Right ventricle myocardium inferior (tissue), 1 donor: ENCODE results near the gene MUC5AC. TPM values are rescaled to one million over a fixed set of nuclear protein-coding genes. Genes with fewer than 3 reads are reported as not detected.

Experiments
- ATAC-seq: fragments of 200-7000 bp; cut with Tn5 transposase; one replicate; pipeline ENCODE4 v1.9.1; 2020; ENCODE audit warnings: mild to moderate bottlenecking, moderate library complexity
- DNase-seq: peaks from one replicate; pipeline ENCODE4 v3.0.0; 2021; ENCODE audit errors: missing footprints
- intact Hi-C: fragments of 100-400 bp; cut with DNase I; formaldehyde crosslinking; loops from one replicate; pipeline ENCODE4 v1.11.0; 2022
- total RNA-seq: library from RNA; stranded (reverse); fragmentation: NEBNext Ultra II Directional; extraction: Animal tissue kit (Norgen Biotek cat#: 25700); gene quantifications from one replicate; pipeline ENCODE4 v1.2.1, GENCODE V29; 2021
- donor health status: DM: no; HTN: yes; CAD: no; lungs with severe emphysema.

MUC5AC gene
- total RNA-seq, 1 donor from 2014 or later, result not detected

DNA sequence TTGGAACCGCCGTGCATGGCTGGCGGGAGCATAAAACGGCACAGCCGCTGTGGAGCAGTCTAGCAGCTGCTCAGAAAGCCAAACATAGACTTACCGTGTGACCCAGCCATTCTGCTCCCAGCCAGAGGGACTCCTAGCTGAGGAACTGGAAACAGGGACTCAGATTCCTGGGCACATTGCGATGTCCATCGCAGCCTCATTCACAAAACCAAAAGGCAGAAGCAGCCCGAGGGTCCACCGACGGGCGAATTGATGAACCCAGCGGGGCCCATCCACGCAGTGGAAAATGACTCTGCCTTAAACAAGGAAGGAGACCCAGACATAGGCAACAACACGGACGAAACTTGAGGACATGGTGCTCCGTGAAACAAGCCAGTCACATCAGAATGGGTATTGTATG, 59.4 kb downstream of the MUC5AC start:
- ATAC-seq (no peak), DNase-seq (no peak)
- intact Hi-C loops, result no loop called here

DNA sequence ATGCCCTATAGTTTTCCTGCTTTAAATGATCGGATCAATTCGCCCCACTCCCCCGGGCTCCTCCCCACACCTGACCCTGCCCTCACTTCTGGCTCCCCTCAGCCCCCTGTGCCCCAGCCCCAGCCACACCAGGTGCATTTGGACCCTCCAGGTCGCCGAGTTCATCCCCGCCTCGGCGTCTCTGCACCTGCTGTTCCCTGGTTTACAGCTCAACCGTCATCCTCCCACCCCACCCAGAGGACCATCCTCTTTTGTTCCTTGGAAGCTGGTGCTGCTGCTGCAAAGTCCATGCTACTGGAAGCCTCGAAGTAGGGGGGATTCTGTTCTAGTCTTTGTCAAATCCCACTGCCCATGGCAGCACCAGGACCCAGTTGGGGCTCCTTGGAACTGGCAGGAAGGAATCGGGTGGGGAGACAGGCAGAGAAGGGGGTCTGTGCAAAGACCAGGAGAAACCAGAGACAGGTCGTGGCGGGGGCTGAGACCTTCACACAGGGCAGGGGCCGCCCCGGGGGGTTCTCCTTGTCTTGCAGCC, 60.6 kb downstream of the MUC5AC start:
- DNase-seq (peak; percentile 55), ATAC-seq (no peak)
- intact Hi-C loops, result no loop called here

DNA sequence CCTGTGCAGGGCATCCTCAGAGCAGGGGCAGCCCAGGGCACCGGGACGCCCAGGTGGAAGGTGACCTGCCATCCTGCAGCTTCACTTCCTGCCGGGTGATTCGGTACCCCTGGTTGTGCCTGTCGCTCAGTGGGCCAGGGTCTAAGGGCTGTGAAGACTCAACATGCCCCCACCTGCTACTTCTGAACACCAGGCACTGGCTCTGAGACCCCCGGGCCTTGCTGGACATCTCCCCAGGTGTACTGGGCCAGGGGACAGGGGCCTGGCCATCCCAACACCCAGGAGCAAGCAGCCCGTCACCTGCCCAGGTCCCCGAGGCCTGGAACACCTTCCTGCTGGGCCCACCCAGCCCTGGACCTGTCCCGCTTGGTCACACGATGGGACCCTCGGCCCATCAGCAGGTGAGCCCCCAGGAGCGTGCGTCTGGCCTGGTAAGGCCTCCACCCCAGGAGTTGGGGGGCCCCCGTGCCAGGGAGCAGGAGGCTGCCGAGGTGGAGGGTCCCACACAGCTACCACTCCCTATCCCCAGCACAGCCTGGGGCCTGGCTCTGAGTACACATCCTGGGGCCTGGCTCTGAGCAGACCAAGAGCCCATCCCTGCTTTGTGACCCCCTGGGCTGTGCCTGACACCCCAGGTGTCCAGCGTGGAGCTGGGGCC, 61.2 kb downstream of the MUC5AC start:
- intact Hi-C loops, result no loop called here
- no peak for ATAC-seq

DNA sequence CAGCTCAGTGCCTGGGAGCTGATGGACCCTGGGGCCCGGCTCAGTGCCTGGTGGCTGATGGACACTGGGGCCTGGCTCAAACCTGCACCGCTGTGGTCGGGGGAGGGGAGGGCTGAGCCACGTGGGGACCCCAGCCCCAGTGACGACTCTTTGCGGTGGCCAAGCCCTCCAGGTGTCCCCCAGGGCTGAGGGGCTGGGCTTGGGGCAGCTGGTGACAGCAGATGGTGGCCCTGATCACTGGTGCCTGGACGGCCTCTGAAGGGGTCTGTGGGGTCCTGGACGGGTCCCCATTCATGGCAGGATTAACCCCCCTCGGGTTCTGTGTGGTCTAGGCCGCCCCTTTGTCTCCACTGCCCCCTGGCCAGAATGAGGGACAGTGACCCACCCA, 61.7 kb downstream of the MUC5AC start:
- DNase-seq (peak; percentile 18), ATAC-seq (no peak)
- intact Hi-C loops, result no loop called here

More for the DNA sequence above, 61.2 kb downstream of the MUC5AC start:
- no peak for DNase-seq

DNA sequence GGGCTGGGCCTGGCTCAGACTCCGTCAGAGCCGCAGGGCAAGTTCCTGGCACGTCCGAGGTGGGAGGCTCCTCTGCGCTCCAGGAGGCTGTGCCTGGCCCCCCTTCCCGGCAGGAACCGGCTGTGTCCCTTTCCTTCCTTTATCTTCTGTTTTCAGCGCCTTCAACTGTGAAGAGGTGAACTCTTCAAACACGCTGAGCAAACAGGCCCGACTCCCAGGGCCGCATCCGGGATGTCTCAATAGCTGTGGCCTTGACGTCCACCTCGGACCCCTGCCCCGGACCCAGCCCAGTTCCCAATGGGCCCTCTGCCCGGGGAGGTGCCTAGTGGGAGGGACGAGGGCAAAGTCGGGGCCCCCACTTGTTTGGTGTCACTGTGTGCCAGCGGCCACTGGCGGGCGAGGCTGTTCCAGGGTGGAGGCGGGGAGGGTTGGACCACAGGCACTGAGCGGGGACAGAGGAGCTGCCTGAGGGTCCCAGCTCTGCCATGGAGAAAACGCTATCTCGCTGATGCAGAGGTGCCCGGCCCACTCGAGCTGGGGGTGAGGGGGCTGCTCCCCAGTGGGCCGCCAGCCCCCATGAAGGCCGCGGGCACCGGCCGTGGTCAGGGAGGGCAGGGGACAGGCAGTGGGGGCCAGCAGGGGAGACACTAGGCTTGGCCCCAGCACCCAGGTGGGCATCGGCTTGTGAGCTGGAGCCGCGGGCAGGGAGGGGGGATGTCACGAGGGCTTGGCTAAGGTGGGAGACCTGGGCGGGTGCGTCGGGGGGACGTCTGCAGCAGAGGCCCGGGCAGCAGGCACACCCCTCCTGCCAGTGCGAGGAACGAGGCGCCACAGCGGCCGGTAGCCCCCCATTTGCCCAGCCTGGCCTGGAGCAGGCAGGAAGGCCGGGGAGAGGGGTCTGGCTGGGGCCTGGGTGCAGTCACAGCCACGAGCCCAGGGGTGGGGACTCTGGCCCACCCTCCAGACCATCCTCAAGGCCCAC, 62.4 kb downstream of the MUC5AC start:
- DNase-seq (peak; percentile 60), ATAC-seq (no peak)
- intact Hi-C loops, result no loop called here

DNA sequence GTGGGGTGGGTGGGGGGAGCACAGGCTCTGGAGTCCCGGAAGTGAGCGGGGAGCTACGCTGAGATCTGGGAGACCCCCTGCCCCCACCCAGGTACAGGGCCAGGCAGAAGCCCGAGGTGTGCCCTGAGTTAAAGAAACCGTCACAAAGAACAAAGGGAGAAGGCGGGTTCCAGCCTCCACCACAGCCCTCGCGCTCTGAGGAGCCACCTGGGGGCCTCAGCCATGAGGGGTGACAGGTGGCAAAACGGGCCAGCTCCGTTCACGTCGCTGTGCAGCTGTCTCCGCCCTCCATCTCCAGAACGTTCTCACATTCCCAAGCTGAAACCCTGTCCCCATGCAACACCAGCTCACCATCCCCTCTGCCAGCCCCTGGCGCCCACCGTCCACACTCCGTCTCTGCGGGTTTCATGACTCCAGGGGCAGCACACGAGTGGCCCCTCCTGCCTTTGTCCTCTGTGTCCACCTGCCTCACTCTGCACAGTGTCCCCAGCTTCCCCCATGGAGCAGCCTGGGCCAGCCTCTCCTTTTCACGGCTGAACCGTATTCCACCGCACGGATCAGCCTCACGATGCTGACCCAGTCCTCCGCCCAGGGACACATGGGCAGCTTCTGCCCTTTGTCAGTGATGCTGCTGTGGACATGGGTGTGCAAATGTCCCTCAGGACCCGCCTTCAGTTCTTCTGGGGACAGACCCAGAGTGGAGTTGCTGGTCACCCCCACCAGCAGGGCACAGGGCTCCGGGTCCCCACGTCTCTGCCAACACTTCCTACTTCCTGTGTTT, 63.4 kb downstream of the MUC5AC start:
- DNase-seq (peak; percentile 39), ATAC-seq (no peak)
- intact Hi-C loops, result no loop called here

DNA sequence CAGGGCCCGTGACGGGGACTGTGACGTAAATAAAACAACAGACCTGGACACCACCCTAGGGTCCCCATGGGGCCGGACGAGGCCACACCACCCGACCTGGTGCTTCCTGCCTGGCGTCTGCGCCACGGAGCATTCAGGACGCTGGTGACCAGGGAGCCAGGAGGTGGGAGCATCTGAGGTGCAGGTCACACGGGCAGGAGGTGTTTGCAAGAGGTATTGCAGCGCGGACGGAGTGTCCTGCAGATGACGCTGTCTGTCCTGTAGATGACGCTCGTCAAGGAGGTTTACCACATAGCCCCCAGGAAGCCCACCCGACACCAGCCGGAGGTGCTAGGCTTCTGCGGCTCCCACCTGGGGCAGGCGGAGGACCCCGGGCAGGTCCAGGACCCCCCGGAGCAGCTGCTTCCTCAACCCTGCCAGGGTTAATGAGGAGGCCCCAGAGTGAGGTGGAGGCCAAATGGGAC, 64.1 kb downstream of the MUC5AC start:
- ATAC-seq, result no peak
- intact Hi-C loops, result no loop called here
- peak; percentile 66 for DNase-seq

DNA sequence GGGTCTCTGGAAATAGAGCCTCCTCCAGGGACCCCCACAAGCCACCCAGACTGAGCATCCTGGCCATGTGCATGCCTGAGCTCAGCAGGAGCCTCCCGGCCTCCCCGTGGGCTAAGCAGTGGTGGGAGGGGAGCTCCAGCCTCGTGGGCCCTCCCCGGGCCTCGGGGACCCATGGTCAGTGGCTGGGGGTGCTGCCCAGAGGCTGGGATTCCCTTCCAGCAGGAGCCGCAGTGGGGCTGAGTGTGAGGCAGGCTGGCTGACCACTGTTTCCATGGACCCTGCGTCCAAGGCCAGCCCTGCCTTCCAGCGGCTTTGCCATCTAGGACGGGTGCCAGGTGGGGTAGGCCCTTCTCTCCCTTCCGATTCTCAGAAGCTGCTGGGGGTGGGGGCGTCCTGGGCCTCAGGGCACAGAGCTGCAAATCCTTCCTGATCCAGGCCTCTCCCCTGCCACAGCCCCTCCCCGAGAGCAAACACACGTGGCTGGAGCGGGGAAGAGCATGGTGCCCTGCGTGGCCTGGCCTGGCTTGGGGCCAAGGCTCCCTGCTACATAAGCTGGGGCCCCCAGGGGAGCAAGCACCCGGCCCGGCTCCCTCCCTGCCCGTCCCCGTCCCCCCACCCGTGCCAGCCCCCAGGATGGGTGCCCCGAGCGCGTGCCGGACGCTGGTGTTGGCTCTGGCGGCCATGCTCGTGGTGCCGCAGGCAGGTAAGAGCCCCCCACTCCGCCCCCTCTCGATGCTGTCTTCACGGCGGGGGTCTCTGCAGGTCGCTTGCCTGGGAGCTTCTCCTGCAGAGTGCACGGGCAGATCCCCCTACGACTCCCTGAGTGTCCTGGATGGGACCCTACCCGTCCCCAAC, 65.0 kb downstream of the MUC5AC start, which contains the start of gene MUC5B:
MUC5B (plus strand) TSS at position 576 of the 855 bp plus-strand sequence; CDS start at position 634, 58 bp downstream.
- DNase-seq, result peak; percentile 64
- no peak for ATAC-seq
- intact Hi-C loops, result no loop called here

DNA sequence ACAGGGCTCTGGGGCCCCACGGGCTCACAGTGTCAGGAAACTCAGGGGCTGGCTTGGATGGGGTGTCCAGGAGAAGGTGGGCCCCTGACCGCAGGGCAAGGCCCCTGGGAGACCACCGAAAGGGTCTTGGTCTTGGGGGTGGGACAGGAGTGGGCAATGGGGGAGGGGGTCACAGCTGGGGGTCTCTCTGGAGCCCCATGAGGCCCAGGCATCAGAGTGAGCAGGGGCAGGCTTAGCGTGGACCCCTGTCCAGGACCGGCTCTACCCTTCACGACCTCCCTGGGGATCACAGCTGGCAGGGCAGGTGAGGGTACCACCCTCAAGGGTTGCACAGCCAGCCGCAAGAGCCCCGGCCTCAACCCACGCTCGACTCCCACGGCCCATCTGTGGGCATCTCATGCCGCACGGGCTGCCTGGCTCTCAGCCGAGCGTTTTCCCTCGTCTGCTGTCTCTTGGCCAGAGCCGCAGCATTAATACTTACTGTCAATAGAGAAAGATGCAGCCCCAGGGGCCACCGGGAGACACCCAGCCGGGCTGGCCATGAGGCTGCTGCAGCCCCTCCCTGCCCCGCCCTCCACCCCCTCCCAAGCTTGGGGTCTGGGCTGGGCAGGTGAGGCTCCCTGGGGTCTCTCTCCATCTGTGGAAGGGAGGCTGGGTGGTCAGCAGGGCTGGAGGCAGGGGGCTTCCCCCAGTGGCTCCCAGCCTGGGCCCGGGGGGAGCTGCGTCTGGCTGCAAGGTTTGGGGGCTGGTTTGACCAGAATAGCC, 65.8 kb downstream of the MUC5AC start:
- peak; percentile 49 for DNase-seq
- intact Hi-C loops, result no loop called here

DNA sequence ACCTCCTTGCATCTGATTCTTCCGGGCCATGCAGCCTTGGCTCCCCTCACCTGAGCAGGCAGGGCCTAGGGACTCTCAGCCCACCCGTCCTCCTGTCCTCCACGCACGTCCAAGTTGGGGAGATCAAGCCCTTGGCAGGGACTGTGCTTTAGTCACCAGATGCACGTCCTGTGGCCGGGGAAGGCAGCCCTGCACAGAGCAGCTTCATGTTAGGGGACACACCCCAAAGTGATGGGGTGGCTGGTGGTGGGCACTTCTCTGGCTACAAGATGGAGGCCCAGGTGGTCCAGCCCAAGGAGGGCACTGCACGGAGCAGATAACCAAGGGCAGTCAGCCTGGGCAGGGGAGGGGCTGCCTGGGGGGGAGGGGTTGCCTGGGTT, 66.3 kb downstream of the MUC5AC start:
- intact Hi-C loops, result no loop called here
- DNase-seq (peak; percentile 3), ATAC-seq (no peak)

More for the DNA sequence above, 65.8 kb downstream of the MUC5AC start:
- no peak for ATAC-seq

DNA sequence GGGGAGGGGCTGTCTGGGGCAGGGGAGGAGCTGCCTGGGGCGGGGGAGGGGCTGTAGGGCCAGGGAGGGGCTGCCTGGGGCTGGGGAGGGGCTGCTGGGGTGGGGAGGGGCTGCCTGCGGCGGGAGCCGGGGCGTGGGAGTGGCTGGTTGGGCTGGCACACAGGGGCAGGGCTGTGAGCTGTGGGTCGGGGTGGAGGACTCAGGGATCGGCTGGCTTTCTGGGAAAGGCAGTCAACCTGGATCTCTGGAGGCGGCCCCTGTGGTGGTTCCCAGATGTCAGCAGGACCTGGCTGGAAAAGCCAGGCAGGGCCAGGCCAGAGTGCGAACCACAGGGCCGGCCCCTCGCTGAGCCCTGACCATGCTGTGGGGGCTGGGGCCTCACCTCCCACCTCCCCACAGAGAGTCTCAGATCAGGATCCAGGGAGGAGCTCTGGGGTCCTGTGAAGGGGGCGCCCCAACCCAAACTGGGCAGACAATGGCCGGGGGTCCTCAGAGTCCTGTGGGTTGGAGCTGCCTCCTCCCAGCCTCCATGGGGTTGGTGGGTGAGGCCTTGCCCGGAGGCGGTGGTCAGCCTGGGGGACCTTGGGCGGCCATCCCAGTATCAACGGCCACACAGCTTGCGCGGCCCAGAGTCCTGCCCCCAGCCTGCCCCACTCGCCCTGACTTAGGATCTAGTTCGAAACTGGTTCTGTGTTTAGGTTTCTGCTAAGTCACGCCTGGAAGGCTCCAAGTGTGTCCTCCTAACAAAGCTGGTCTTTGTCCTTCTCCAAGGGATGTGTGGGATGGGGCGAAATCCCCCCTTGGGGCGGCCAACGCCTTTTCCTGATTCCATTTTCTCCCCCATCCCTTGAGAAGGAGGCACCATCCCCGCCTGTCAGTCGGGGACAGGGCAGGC, 67.0 kb downstream of the MUC5AC start:
- intact Hi-C loops, result no loop called here
- ATAC-seq (no peak), DNase-seq (no peak)

DNA sequence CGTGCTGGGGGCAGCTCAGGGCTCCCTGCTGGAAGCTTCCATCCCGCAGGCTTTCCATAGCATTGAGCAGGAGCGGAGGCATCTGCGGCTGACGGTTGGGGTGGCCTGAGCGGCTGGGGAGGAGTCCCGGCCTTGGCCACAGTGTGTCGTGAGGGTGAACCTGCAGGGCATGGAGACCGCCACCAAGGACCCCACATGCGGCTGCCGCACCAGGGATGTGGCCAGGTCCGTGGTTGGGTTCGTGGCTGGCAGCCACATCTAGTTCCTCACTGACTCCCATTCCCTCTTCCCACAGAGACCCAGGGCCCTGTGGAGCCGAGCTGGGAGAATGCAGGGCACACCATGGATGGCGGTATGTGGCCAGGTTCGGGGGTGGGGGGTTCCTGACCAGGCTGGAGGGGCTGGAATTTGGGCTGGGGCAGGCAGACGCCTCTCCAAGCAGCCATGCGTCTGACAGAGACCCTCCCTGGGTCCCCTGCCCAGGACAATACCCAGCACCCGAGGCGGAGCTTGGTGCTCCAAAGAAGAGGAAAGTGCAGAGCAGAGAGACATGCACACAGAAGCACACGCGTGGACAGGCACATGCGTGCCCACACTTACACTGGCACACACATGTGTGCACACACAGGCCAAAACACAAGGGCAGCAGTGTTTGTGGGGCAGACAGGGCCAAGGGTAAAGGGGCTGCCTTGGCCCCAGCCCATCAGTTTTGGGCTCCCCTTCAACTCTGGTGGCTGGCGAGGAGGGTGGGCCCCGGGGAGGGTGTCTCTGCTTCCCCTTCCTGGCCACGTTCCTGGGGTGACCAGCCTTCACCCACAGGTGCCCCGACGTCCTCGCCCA, 67.9 kb downstream of the MUC5AC start:
- intact Hi-C loops, result no loop called here
- ATAC-seq, result no peak
- DNase-seq, result peak; percentile 37

DNA sequence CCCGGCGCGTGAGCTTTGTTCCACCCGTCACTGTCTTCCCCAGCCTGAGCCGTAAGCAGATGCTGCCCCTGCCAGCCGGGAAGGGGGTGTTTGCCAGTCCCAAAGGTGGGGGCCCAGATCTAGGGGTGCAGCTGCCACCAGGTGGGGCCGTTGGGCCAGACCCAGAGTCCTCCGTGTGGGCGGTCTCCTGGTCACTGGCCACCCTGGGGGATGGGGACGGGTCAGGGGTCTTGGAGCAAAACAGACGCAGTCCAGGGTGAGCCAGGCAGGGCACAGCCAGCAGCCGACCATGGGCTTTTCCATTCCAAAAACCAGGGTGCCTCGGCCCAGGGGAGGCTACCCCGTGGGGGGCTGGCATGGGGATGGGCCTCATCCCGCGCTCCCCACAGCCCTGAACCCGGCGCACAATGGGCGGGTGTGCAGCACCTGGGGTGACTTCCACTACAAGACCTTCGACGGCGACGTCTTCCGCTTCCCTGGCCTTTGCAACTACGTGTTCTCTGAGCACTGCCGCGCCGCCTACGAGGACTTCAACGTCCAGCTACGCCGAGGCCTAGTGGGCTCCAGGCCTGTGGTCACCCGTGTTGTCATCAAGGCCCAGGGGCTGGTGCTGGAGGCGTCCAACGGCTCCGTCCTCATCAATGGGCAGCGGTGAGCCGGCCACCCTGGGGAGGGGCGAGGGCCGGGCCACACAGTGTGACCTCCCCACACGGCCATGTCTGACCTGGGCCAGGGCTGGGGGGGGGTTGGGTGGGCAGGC, 68.7 kb downstream of the MUC5AC start:
- intact Hi-C loops, result no loop called here
- peak; percentile 72 for DNase-seq

DNA sequence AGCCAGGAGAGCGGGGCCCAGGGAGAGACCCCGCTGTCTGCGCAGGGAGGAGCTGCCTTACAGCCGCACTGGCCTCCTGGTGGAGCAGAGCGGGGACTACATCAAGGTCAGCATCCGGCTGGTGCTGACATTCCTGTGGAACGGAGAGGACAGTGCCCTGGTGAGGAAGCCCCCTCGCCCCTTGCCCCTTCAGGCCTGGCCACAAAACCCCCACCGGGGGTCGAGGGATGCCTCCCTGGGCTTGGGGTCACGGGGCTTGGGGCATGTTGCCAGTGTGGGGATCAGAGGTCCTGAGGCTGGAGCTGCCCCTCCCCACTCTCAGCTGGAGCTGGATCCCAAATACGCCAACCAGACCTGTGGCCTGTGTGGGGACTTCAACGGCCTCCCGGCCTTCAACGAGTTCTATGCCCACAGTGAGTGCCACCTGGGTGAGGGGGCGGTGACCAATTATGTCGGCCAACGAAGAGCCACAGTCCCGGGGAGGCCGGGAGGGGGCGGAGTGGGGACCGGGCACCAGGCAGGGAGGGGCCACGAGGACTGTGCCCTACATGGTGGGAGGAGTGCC, 69.3 kb downstream of the MUC5AC start:
- ATAC-seq (no peak), DNase-seq (peak; percentile 59)
- intact Hi-C loops, result no loop called here

More for the DNA sequence above, 68.7 kb downstream of the MUC5AC start:
- no peak for ATAC-seq
